GM12872 (cell line): ENCODE measurements around the gene CTF1.

ENCODE experiments used
- CTCF ChIP-seq: IDR thresholded peaks from 3 replicates; pipeline ENCODE4 v1.5.1; 2011; ENCODE audit warnings: low read depth, mild to moderate bottlenecking, low read length, moderate library complexity; ENCODE audit not compliant: insufficient read depth

Gene CTF1

GRCh38 chr16:30899794-30900193, 3.4 kb downstream of the CTF1 start:
- TF ChIP-seq CTCF: no peak

GRCh38 chr16:30900588-30900987, 4.2 kb downstream of the CTF1 start:
- no peak for TF ChIP-seq CTCF

- TF ChIP-seq CTCF: no peak
These were observed 5.0 kb downstream of the CTF1 start for GRCh38 chr16:30901201-30902028.

- peak; percentile 52; the same call in 1 of the 3 replicates for TF ChIP-seq CTCF
These were observed 5.9 kb downstream of the CTF1 start for GRCh38 chr16:30902029-30902972.

- no peak for TF ChIP-seq CTCF
These were observed 6.6 kb downstream of the CTF1 start for GRCh38 chr16:30903002-30903401.

DNA sequence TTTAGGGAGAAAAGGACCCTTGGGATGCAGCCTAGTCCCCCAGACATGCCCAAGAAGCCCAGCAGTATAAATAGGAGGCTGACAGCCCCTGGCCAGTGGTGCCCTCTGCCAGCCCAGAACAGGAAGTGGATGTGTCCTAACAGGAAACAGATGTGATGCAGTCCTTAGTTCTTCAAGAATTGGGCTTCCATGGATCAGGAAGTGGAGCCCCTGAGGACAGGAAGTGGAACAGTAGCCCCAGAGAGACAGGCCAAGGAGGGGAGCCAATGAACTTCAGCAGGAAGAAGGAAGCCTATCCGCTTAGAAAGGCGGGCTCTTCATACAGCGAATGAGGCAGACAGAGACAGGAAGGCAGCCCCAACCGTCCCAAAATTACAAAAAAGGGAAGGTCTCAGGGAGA, 7.2 kb downstream of the CTF1 start:
- no peak for TF ChIP-seq CTCF

DNA sequence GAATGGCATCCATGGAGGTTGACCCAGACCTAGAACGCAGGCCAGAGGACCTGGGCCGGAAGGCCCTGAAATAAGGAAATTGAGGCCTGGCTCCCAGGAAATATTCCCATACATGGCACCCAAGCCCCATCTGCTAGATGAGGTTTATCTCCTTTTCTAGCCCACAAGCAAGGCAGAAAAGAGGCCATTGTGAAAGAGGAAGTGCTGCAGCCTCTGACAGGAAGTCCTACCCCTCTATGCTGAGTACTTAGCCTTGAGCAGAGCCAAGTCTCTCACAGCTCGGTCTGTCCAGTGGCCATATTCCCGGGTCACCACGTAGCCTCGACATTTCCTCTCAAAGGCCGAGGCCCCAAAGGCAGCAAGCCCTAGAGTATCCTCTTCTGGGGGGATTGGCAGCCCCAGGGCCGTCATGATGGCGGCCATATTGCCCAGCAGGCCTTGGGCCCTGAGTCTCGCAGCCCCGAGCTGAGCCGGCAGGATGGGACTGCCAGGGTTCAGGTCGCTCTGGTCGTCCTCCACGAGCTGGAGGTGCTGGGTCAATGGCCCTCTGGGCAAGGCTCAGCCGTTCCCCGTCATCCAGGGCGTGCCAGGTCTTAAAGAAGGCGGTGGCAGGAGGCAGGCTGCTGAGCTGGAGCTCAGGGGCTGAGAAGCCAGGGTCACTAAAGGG, 7.8 kb downstream of the CTF1 start:
- TF ChIP-seq CTCF: no peak
